ENCODE data around the gene CPNE4.
A peak's percentile ranks its signal among the peaks of the same experiment; 100 is the strongest.

Gene CPNE4

DNA sequence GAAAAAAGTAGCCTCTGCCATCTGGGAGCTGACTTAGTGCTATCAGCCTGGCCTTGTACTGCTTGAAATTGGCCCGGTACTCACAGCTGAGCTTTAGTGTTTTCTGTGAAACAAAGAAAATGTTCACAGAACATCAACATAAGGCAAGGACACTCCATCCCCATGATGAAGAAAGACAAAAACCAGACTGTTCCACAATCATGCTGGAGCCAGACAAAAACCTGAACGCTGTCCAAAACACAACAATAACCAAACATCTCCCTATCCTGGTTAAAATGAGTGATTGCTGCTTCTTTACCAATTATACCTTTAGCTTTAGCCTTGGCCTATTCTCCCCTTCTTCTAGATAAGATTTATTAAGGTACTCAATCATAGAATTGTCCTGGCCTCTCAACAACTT is 153.9 kb downstream of the CPNE4 start:
- DNase-seq (ENCODE audit: low read depth) = no peak

DNA sequence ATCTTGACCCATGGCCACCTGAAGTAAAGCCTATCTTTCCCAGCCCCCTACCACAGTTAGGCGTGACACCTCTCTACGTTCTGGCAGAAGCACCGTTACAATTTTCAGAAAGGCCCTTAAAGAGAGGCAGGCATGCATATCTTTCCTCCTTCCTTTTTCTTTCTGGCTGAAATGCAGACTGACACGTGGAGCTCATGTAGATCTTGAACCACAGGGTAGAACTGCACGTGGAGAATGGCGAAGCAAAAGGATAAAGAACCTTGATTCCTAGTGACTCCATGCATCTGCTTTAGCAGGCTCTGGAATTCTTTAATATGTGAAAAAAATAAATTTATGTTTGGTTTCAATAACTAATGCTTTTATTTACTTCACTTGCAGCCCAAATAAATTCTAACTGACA is 166.6 kb downstream of the CPNE4 start:
- DNase-seq (ENCODE audit: low read depth) = no peak

DNA sequence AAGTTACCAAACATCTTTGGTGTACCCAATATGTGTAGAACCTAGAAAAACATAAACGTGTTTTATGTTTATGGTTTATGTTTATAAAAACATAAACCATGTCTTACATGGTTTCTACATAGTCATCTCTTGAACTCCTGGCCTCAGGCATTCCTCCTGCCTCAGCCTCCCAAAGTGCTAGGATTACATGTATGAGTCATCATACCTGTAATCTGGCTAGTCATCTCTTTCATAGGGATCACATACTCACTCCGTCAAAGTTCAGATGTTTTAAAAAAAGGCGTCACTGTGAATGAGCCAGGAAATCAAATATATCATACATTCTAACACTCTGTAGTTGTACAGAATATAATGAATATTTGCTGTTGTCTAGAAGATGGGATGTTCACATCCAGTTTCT is 178.6 kb downstream of the CPNE4 start:
- no peak for DNase-seq (ENCODE audit: low read depth)

DNA sequence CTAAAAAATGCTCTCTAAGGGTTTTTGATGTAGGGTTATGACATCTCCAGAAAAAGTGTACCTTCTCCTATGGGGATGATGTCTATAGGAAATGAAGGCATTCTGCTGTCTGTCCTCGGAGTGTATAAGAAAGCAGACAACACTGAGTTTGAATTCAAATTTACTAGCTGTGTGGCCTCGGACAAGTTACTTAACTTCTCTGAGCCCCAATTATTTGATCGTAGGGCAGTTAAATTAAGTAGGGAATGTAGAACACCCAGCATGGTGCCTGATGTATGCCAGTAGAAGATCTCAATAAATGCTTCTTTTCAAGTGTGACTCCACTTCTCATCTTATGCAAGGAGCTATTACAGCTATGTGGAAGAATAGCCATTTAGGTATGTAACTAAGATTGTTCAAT is 184.6 kb downstream of the CPNE4 start:
- no peak for DNase-seq (ENCODE audit: low read depth)

DNA sequence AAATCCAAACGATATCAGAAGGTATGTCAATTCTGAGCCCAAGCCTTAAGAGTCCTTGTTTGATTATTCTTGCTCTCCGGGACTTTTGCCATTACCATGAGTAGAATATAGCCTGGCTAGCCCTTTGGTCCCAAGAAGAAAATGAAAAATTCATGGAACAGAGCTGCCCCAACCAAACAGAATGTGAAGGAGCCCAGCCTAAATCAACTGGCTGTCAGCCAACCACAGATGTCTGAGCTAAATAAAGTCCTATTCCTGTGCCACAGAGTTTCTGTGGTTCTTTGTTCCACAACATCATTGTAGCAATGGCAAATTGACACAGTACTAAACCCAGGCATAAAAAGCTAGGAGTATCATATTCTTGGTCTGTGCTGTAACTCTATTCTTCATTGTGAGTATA is 185.2 kb downstream of the CPNE4 start:
- DNase-seq (ENCODE audit: low read depth) = no peak

DNA sequence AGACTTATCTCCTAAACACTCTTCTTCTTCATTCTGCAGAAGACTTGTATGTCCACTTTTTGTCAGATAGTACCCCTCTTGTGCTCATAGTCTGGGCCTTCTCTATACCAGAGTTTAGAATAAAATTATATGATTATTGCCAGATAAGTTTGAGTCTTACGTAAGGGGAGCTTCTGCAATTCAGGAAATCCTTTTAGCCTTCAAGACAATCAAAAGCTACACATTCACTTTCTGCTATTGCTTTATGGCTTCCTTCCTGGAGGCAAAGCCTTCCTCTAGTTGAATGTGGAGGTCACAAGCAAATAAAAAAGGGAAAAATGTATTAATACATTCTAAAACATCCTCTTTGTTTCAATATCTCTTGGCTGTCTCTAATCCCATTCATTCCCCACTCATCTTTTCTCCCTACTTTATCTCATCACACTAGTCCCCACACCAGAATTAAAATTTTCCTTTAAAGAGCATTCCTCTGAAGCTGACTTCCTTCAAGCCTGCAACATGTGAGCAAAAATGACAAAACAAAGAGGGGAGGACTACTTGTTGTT is 186.8 kb downstream of the CPNE4 start:
- no peak for DNase-seq (ENCODE audit: low read depth)

DNA sequence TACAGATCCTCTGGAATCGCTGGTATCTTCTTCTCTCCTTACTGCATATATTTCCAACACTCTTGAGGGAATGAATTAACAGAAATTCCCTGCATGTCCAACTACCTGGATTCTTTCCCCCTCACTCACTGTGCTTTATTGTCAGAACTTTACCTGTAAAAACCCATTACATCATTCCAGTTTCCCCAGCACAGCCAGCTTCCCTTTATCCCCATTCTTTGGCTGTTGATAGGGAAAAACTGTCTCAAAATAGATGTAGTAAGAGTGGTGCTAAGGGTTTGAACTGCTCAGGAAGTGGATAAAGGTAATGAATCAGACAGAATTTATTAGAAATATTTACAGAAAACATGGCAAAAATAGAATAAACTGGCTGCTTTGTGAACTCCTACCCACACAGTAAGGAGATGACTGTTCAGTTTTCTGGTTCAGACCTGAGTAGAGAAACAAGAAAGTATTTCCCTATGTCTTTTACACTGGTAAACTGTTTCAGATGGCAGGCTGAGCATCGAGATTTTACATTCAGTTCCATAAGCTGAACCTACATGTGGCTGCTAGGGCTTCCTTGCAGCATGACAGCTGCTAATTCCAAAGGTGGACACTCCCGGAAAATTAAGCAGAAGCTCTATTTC is 188.4 kb downstream of the CPNE4 start:
- no peak for DNase-seq (ENCODE audit: low read depth)

DNA sequence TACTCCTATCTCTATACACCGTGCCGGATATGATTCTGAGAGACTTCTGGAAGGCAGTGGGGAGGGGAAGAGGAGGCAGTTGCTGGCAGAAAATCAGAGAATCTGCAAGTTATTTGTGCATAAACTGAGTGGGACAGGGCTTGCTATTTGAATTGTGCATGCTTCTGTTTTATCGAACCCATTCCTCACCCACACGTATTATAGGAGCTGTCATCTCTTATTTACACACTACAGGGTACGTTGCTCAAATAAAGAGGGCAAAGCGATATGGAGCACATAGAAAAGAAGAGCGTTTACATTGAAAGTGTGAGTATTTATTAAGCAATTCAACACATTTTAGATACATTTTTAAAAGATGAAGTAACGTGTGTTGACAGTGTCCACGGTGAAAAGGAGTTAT is 191.6 kb downstream of the CPNE4 start:
- DNase-seq (ENCODE audit: low read depth) = no peak

DNA sequence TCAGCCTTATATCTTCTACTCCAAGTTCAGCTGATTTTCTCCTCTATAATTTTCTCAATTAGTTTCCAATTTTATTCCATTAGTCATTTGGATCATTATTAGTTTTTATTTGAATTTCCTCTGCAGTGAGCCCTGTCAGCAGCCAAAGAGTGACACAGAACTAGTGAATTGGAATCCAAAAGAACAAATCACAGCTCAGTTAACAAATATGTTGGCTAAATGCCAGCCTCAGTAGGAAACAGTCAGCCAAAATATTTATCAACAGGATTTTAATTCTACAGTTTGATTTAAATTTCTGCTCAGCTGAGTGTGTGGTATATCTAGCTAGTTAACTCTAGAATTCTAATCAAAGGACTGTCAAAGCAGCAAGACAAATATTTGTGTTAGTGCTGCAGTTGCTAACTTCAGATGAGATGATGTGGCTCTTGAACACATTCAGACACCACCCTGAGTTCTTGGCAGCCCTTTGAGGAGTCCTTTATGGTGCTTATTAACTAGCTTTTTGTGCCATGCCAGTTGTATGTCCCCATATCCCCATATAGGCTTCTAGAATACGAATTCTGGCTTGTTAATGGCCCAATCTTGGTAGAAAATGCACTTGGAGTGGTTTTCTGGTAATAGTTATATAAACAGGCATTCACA is 194.5 kb downstream of the CPNE4 start:
- DNase-seq (ENCODE audit: low read depth) = no peak

DNA sequence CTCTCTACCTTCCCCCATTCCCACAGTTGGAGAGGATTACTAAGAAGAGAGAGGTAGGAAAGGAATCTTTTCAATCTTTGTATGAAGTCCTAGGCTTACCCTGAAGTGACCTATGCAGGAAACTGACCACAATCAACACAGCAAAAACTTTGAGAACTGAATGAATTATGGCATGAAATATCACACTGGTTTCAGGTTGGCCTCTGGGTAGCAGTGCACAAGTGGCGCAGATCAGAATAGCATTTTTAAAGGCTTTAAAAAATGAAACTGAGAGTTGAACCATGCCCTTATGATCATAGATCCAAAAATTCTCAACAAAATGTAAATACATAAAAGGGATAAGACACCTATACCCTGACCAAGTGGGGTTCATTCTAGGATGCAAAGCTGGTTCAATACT is 198.9 kb downstream of the CPNE4 start:
- DNase-seq (ENCODE audit: low read depth) = no peak

DNA sequence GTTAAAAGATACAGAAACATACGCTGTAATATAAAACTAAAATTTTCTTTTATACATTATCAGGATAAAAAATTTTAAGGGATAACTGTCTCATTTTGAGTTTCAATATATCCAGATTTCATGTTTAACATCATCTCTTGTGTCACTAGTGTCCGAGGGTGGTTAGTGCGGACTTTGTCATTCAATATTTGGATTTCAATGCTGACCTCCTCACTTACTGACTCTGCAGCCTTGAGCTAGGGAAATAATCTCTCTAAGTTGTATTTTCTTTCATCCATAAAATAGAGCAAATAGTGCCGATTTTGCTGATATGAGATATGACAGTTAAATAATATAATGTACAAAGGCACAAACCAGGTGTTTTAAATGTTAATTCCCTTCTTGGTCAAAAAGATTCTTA is 203.2 kb downstream of the CPNE4 start:
- DNase-seq (ENCODE audit: low read depth) = no peak

DNA sequence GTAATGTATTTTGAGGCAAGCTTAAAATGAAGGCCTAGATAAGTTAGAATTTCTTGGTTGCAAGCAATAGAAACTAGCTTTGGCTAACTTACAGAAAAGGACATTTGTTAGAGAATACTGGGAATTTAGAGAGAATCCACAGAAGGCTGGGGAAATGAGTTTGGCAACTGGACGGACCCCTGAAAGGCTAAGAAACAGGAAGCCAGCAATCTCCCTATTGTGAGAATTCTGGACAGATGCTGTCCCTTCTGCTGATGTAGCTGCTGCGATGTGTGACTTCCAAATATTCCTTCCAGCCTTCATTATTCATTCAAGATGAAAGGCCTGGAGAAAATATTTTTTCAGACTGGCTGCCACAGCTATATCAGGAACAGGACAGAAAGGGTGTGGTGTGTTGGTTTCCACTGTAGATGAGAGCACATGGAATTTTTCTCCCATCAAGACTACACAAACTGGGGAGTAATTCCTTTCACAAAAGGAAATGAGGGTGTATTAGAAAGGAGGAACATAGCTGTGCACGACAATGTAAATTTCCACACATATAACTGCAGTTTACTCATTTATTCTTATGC is 213.5 kb downstream of the CPNE4 start:
- no peak for DNase-seq (ENCODE audit: low read depth)

DNA sequence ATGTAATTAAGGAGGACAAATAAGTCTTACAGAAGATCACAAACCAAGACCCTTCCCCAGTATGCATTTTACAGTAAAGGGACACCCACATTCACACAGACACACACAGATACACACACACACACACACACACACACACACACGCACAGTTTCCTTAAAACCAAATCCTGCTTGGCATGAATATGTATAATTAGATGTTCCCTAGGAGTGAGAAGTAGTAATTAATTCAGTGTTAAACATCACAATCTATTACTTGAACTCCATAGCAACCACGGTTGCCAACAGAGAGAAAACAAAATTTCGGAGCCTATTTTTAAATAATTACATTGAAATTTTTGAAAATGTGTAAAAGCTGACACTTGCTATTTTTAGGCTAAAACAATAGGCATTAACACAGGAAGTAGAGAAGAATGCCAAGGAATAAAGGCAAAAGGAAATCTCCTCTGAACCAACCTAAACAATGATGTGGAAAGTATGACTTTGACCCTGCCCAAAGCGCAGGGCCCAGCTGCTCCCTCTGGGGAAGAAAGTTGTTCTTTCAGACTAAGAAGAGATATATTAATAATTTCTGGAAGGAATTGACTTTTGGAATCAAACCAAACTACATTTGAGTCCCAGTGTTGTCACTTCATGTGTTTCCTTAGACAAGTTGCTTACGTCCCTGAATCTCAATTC is 215.3 kb downstream of the CPNE4 start:
- no peak for DNase-seq (ENCODE audit: low read depth)

DNA sequence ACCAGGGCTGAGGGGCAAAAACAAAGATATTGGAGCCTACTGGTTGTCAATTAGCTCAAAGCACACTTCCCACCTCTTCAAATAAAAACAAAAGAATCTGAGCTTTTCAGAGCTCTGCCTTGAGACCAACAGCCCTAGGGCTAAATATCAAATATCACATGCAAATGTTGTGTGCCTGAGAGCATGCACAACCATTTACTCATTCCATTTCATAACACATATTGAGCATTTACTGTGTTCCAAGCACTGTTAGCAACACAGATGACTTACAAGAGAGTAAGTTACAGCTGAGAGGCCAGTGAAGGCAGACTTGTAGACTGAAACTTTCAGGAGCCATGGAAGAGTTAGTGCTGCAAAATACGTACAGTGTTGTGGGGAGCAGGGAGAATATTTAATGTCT is 222.4 kb downstream of the CPNE4 start:
- DNase-seq (ENCODE audit: low read depth) = peak; percentile 17

DNA sequence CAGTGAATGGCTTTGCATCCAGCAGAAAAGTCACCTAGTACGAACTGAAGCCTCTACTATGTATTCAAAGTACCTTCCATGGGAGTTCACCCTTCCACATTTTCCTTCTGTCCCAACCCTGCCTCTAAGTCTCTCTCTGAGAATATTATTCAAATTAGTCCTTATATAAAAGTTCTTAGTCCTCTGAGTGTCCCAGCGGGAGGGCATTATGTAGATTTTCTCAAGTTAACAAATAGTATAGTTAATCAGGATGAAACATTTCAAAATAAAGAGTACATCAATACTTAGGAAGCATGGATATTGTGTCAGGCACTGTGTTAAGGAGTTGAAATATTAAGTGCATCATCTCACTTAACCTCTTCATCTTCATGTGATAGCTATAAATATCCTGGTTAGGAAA is 223.3 kb downstream of the CPNE4 start:
- DNase-seq (ENCODE audit: low read depth) = no peak

DNA sequence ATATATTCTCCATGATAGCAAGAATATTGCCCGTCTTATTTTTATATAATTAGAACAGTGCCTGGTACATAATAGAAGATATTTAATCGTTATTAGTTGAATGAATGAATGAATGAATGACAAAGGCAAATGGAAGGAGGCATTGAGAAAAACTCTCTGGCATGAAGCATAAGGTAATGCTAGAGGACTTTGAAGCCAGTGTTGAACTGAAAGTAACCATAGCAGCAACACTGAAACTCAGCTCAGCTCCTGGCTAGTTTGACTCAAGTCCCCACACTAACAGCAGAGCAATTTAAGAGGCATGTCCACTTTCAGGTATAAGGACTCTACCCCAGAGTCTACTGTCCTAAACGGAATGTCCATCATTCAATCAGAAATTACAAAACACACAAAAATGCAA is 227.0 kb downstream of the CPNE4 start:
- DNase-seq (ENCODE audit: low read depth) = no peak

DNA sequence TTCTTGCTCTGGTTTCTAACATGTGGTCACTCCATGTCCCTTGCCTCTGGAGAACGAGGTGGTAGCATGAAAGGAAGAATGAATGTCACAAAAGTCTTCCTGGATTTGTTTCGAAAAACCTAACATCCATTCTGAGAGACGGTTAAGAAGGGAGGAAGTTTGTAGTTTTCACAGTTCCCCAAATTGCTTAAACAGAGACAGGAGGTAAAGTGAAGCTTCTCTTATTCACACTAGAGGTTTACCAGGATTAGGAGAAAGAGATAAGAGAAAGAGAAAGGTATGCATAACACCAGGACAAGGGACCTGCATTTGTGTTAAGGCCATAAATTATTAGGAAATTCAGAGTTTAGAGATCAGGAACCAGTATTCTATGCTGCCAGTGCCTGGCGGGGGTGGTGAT is 228.1 kb downstream of the CPNE4 start:
- DNase-seq (ENCODE audit: low read depth) = no peak

DNA sequence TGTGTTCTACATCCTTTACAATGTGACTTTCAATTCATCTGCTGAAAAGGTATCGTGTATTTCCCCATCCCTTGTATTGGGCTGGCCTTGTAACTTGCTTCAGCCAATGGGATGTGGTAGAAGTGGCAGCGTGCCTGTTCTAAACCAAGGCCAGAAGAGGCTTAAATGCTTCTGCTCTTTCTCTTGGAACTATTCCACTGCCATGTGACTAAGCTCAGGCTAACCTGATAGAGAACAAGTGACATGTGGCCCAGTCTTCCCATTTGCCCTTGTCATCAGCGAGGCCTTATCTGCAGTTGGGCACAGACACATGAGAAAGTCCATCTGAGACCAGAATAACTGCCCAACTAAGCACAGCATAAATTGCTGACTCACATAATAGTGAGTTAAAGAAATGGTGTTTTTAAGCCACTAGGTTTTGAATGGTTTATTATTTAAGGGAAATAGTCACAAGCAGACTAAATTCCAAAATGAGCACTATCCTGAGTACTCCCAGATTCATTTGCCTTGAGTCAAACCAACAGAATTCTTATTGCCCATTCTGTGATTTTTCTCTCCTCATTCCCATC is 230.2 kb downstream of the CPNE4 start:
- DNase-seq (ENCODE audit: low read depth) = no peak

DNA sequence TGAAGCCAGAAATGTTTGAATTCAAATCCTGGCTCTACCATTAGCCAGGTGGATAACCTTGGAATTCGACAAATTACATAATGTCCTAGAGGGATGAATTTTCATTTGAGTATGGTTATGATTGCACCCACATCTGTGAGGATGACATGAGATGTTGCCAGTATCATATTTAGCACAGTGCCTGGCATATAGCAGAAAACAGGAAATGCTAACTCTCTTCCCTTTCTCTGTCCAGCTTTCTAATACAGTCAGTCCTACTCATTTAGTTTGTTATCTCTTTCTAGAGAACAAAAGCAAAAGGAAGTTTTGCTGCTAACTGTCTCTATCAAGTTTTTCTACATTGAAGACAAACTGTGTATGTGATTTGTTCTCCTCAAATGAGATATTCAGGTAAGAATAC is 231.7 kb downstream of the CPNE4 start:
- DNase-seq (ENCODE audit: low read depth) = no peak

DNA sequence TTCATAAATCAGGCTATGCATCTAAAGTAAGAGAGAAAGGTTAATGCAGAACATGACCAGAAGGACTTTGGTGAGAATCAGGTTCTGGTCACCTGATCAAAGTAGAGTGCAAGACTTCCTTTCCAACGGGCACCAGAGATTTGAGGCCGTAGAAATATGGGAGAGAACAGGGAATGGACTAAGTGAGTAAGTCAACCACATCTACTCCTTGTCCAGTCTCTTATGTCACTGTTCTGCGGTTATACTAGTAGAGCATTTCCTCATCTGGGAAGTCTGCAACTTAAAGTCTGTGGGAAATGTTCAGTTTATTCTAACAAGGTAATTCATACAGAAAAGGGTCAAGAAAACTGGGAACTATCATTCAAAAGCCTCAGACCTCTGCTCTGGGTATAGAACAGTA is 232.8 kb downstream of the CPNE4 start:
- no peak for DNase-seq (ENCODE audit: low read depth)

DNA sequence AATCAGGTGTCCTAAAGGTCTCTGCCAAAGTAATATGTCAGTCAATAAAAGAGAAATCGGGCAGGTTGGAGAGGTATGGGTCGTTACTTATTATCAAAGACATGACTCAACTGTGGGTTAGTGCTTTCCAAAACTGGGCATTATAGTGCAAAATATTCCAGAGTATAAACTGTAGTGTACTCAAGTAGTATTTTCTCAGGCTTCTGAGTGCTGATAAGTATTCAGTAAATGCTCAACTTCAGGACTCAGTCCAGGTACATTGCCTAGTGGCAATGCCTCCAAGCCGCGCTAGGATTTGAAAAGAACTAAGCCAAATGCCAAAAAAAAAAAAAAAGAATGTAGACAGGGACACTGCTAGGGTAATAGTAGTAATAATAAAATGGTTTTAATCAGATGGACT is 233.2 kb downstream of the CPNE4 start:
- no peak for DNase-seq (ENCODE audit: low read depth)

DNA sequence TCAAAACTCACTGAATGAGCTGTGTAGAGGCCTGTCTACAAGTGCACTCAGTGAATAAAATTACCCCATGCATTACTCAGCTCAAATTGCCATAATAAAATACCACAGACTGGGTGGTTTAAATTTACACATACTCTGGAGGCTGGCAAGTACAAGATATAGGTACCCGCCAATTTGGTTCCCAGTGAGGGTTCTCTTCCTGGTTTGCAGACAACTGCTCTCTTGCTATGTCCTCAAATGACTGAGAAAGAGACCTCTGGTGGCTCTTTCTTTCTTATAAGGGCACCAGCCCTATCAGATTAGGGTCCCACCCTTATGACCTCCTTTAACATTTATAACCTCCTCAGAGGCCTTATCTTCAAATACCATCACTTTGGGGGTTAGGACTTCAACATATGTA is 237.0 kb downstream of the CPNE4 start:
- no peak for DNase-seq (ENCODE audit: low read depth)

Data from ELR (cell line).